ENCODE data around the gene PDCD6IP. TPM values are rescaled to one million over a fixed set of nuclear protein-coding genes. Genes with fewer than 3 reads are reported as not detected.

PDCD6IP gene
- total and polyA plus RNA-seq, 2 experiments from 2014 or later, result 45.1 to 185 TPM

GRCh38 chr3:33874815-33875214, 76.4 kb downstream of the PDCD6IP start:
- H3F3A ChIP-seq (replicated peaks; ENCODE audit: low read depth), result no peaks in the 10 kb centered on the region
- no peak overlapping the region for H3K4me3 ChIP-seq
- no peak overlapping the region for H3K4me2 ChIP-seq
- H3K9me2 ChIP-seq (ENCODE audit: insufficient read depth), result peaks cover 12% of the 10 kb centered on the region; the same call in 1 of the 2 replicates
- no peaks in the 10 kb centered on the region for H3K27me3 ChIP-seq (ENCODE audit: insufficient read depth)
- H3K36me3 ChIP-seq (ENCODE audit: insufficient read depth), result no peaks in the 10 kb centered on the region
- H3K9me3 Mint-ChIP-seq, result no peaks in the 10 kb centered on the region
- no peak overlapping the region for H2AFZ ChIP-seq
- peaks cover 5% of the 10 kb centered on the region for H3K27me3 Mint-ChIP-seq (ENCODE audit: insufficient read depth, low read depth, poor library complexity)
- H4K20me1 ChIP-seq (replicated peaks; ENCODE audit: insufficient read depth), result no peaks in the 10 kb centered on the region
- no peak overlapping the region for H3K27ac ChIP-seq (ENCODE audit: low read depth)
- no peak for TF ChIP-seq REST (IDR thresholded peaks at IDR 0.05; ENCODE audit: unreplicated experiment)
- TF ChIP-seq ZNF114 (CRISPR knock-in tag; IDR thresholded peaks at IDR 0.05), result no peak
- no peak for TF ChIP-seq EZH2phosphoT487 (IDR thresholded peaks at IDR 0.05; ENCODE audit: unreplicated experiment)
- no peak for TF ChIP-seq CREB1 (CRISPR knock-in tag; IDR thresholded peaks at IDR 0.05; ENCODE audit: low read depth)
- TF ChIP-seq ZNF462 (CRISPR knock-in tag; IDR thresholded peaks at IDR 0.05), result no peak
- no peak for TF ChIP-seq ETS1 (IDR thresholded peaks at IDR 0.05)
- no peak for TF ChIP-seq EZH2 (IDR thresholded peaks at IDR 0.05; ENCODE audit: low read depth, unreplicated experiment)
- TF ChIP-seq NANOG (IDR thresholded peaks at IDR 0.05; ENCODE audit: borderline replicate concordance), result no peak
- no peak for TF ChIP-seq ZNF331 (CRISPR knock-in tag; IDR thresholded peaks at IDR 0.05; ENCODE audit: low read depth)
- TF ChIP-seq POLR2AphosphoS5 (IDR thresholded peaks at IDR 0.05; ENCODE audit: low read depth), result no peak
- no peak for TF ChIP-seq STAT1 (IDR thresholded peaks at IDR 0.05; ENCODE audit: unreplicated experiment)
- TF ChIP-seq CTCF (conservative IDR thresholded peaks at IDR 0.05; ENCODE audit: low read depth in 2 of 2), result no peak
- no peak for TF ChIP-seq JUNB (IDR thresholded peaks at IDR 0.05; ENCODE audit: unreplicated experiment)
- peaks cover 20% of the 10 kb centered on the region for H3K4me1 Mint-ChIP-seq
- ATAC-seq (no peak), DNase-seq (ENCODE audit: low spot score) (no peak)
- no peak overlapping the region for H3K4me3 Mint-ChIP-seq
- H3K79me2 ChIP-seq (replicated peaks; ENCODE audit: insufficient read depth), result no peaks in the 10 kb centered on the region
- no peak overlapping the region for H3K27ac Mint-ChIP-seq
- H3K4me1 ChIP-seq (ENCODE audit: insufficient read depth), result peaks cover 16% of the 10 kb centered on the region
- no peaks in the 10 kb centered on the region for H3K36me3 Mint-ChIP-seq (ENCODE audit: low read depth)
